KMS-11 (cell line): ENCODE data around the gene WDR53.
A peak's percentile ranks its signal among the peaks of the same experiment; 100 is the strongest.

Source experiments
- H2AFZ ChIP-seq: fragments of 200-600 bp; sonication (generic); 2 replicates; pipeline ENCODE4 v1.6.1; 2016; ENCODE audit warnings: antibody characterized with exemption, mixed run types, low read depth
- H3K27ac ChIP-seq: fragments of 200-600 bp; sonication (generic); 2 replicates; pipeline ENCODE4 v1.6.1; 2016; ENCODE audit warnings: mild to moderate bottlenecking, mixed run types
- H3K27me3 ChIP-seq: fragments of 200-600 bp; sonication (generic); 2 replicates; pipeline ENCODE4 v1.6.1; 2017; ENCODE audit warnings: mild to moderate bottlenecking, low read depth, mixed run types, moderate library complexity; ENCODE audit not compliant: insufficient read depth
- H3K36me3 ChIP-seq: fragments of 200-600 bp; sonication (generic); 2 replicates; pipeline ENCODE4 v1.6.1; 2017; ENCODE audit warnings: mild to moderate bottlenecking, mixed run types; ENCODE audit not compliant: insufficient read depth
- H3K4me1 ChIP-seq: fragments of 200-600 bp; sonication (generic); 2 replicates; pipeline ENCODE4 v1.6.1; 2016; ENCODE audit warnings: mild to moderate bottlenecking, low read depth, mixed run types; ENCODE audit not compliant: poor library complexity, severe bottlenecking
- H3K4me2 ChIP-seq: fragments of 200-600 bp; sonication (generic); 2 replicates; pipeline ENCODE4 v1.7.0; 2016; ENCODE audit warnings: mild to moderate bottlenecking, mixed run types
- H3K4me3 ChIP-seq: fragments of 200-600 bp; sonication (generic); IDR thresholded peaks from 2 replicates; pipeline ENCODE4 v1.6.1; 2017; ENCODE audit warnings: low read depth, low read length, mixed read lengths; ENCODE audit not compliant: insufficient read depth
- H3K79me2 ChIP-seq: fragments of 200-600 bp; sonication (generic); 2 replicates; pipeline ENCODE4 v1.6.1; 2016; ENCODE audit warnings: low read depth, mixed run types; ENCODE audit not compliant: insufficient read depth
- H3K9ac ChIP-seq: fragments of 200-600 bp; sonication (generic); 2 replicates; pipeline ENCODE4 v1.6.1; 2016; ENCODE audit warnings: mild to moderate bottlenecking, mixed run types
- H4K20me1 ChIP-seq: fragments of 200-600 bp; sonication (generic); 2 replicates; pipeline ENCODE4 v1.6.1; 2016; ENCODE audit warnings: mild to moderate bottlenecking, mixed run types; ENCODE audit not compliant: insufficient read depth
- TF ChIP-seq, protein P1 (sequence below): fragments of 200-600 bp; sonication (generic); conservative IDR thresholded peaks from 2 replicates; pipeline ENCODE4 v1.6.1; 2017; ENCODE audit warnings: low read depth, mild to moderate bottlenecking, antibody characterized with exemption, low read length, moderate library complexity, mixed read lengths

WDR53 gene

DNA sequence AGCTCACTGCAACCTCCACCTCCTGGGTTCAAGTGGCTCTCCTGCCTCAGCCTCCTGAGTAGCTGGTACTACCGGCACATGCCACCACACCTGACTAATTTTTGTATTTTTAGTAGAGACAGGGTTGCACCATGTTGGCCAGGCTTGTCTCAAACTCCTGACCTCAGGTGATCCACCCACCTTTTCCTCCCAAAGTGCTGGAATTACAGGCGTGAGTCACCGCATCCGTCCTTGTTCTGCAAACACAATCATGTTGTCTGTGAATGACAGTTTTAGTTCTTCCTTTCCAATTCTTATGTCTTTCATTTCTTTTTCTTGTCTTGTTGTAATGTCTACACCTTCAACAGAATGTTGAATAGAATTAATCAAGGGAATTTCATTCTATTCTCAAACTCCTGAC, 36.9 kb downstream of the WDR53 start:
- Histone ChIP-seq H3K4me1 (peaks cover 16% of the 10 kb centered on the region), H3K79me2 (no peaks in the 10 kb centered on the region), H4K20me1 (no peaks in the 10 kb centered on the region), H3K9ac (no peak overlapping the region), H3K4me3 (no peak overlapping the region), H3K4me2 (no peak overlapping the region), H3K27me3 (no peaks in the 10 kb centered on the region), H2AFZ (no peak overlapping the region), H3K27ac (no peak overlapping the region), H3K36me3 (no peaks in the 10 kb centered on the region)
- TF ChIP-seq, protein P1, sequence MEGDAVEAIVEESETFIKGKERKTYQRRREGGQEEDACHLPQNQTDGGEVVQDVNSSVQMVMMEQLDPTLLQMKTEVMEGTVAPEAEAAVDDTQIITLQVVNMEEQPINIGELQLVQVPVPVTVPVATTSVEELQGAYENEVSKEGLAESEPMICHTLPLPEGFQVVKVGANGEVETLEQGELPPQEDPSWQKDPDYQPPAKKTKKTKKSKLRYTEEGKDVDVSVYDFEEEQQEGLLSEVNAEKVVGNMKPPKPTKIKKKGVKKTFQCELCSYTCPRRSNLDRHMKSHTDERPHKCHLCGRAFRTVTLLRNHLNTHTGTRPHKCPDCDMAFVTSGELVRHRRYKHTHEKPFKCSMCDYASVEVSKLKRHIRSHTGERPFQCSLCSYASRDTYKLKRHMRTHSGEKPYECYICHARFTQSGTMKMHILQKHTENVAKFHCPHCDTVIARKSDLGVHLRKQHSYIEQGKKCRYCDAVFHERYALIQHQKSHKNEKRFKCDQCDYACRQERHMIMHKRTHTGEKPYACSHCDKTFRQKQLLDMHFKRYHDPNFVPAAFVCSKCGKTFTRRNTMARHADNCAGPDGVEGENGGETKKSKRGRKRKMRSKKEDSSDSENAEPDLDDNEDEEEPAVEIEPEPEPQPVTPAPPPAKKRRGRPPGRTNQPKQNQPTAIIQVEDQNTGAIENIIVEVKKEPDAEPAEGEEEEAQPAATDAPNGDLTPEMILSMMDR: no peak

DNA sequence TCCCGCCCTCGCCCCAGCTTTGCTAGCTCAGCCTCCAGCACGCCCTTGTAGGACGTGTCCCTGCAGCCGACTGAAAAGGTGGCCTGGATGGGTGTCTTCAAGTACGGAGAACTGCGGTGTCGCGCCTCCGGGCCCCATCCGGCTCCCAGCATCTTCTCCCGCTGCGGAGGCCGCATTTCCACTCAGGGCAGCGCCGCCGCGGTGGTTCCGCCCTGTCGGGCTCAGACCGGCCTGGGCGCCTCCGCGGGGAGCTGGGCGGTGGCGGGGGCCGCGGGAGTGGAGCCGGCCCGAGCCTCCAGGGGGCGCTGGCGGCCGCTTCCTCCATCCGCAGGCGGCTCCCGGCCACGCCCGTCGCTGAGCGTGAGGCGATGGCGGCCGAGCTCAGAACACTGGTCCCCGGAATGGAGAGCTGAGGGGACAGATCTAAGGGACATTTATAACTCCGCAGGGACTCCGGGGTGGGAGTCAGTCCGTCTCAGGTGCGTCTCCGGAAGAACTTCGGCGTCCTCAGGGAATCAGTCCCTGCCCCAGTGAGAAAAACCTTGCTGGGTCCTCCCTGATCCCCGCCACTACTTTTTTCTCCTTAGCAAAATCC, 39.6 kb downstream of the WDR53 start:
- H4K20me1 ChIP-seq: no peaks in the 10 kb centered on the region
- peaks cover 16% of the 10 kb centered on the region for H3K4me1 ChIP-seq
- H3K9ac ChIP-seq: peak overlapping the region; percentile 67; the same call in 1 of the 2 replicates
- no peaks in the 10 kb centered on the region for H3K27me3 ChIP-seq
- peak overlapping the region; percentile 38 for H3K4me3 ChIP-seq
- peak overlapping the region; percentile 98 for H2AFZ ChIP-seq
- no peaks in the 10 kb centered on the region for H3K36me3 ChIP-seq
- TF ChIP-seq, protein P1: peak; percentile 80
- peak overlapping the region; percentile 54 for H3K27ac ChIP-seq
- peak overlapping the region; percentile 49 for H3K4me2 ChIP-seq
- no peaks in the 10 kb centered on the region for H3K79me2 ChIP-seq

DNA sequence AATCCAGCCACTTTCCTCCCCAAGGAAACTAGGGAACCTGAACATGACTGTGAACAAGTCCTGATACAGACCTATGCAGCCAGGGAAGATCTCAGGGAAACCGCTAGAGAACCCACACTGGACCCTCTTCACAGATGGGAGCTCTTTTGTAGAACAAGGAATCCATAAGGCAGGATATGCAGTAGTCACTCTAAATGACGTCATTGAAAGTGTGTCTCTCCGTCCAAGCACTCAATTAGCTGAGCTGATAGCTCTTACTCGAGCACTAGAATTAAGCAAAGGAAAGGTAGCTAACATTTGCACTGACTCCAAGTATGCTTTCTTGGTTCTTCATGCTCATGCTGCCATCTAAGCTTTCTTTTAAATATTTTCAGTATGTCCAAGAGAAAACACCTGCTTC, 43.2 kb downstream of the WDR53 start:
- Histone ChIP-seq H3K9ac (no peak overlapping the region), H3K36me3 (no peaks in the 10 kb centered on the region), H4K20me1 (no peaks in the 10 kb centered on the region), H3K4me1 (peaks cover 16% of the 10 kb centered on the region), H2AFZ (no peak overlapping the region), H3K4me3 (no peak overlapping the region), H3K4me2 (no peak overlapping the region), H3K27me3 (no peaks in the 10 kb centered on the region), H3K27ac (no peak overlapping the region), H3K79me2 (no peaks in the 10 kb centered on the region)
- TF ChIP-seq, protein P1: no peak

DNA sequence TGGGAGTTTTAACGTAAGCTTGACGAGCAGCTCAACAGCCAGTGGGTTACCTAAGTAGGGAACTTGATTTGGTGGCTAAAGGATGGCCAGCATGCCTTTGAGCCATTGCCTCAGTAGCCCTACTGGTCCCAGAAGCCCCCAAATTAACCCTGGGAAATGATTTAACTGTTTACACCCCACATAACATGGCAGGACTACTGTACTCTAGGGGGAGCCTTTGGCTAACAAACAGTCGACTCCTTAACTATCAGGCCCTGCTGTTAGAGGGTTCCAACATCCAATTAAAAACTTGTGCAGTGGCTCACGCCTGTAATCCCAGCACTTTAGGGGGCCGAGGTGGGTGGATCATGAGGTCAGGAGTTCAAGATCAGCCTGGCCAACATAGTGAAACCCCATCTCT, 43.8 kb downstream of the WDR53 start:
- Histone ChIP-seq H4K20me1 (no peaks in the 10 kb centered on the region), H3K4me2 (no peak overlapping the region), H3K27me3 (no peaks in the 10 kb centered on the region), H3K4me3 (no peak overlapping the region), H3K9ac (no peak overlapping the region), H3K4me1 (peaks cover 16% of the 10 kb centered on the region), H2AFZ (no peak overlapping the region), H3K27ac (no peak overlapping the region), H3K36me3 (no peaks in the 10 kb centered on the region), H3K79me2 (no peaks in the 10 kb centered on the region)
- TF ChIP-seq, protein P1: no peak
